ENCODE data around the gene TTC7B.

DNA sequence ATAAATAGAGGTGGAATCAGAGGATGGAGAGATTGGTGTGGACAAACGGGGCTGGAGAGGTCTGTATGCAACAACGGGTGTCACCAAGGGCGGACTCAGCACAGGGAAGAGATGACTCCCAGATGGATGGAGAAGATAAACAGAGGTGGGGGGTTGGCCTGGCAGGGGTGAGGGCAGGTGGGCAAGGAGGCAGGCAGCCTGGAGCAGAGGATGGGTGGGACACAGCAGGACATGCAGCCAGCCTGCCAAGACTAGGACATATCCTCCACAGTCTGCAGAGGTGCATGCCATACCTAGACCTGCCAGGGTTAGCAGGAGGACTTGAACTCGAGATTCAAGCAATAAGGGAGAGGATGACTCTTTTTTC, 56.2 kb downstream of the TTC7B start:
- TF ChIP-seq SMC3 (conservative IDR thresholded peaks at IDR 0.05; ENCODE audit: poor library complexity) (no peak), RAD21 (conservative IDR thresholded peaks at IDR 0.05) (no peak), MXI1 (conservative IDR thresholded peaks at IDR 0.05; ENCODE audit: poor library complexity, severe bottlenecking) (no peak), EZH2 (IDR thresholded peaks at IDR 0.05; ENCODE audit: borderline replicate concordance, insufficient read depth, low read length, poor library complexity, severe bottlenecking) (no peak), POLR2AphosphoS5 (IDR thresholded peaks at IDR 0.05) (no peak)
- TF ChIP-seq, protein P1, sequence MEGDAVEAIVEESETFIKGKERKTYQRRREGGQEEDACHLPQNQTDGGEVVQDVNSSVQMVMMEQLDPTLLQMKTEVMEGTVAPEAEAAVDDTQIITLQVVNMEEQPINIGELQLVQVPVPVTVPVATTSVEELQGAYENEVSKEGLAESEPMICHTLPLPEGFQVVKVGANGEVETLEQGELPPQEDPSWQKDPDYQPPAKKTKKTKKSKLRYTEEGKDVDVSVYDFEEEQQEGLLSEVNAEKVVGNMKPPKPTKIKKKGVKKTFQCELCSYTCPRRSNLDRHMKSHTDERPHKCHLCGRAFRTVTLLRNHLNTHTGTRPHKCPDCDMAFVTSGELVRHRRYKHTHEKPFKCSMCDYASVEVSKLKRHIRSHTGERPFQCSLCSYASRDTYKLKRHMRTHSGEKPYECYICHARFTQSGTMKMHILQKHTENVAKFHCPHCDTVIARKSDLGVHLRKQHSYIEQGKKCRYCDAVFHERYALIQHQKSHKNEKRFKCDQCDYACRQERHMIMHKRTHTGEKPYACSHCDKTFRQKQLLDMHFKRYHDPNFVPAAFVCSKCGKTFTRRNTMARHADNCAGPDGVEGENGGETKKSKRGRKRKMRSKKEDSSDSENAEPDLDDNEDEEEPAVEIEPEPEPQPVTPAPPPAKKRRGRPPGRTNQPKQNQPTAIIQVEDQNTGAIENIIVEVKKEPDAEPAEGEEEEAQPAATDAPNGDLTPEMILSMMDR (IDR thresholded peaks at IDR 0.05; ENCODE audit: poor library complexity, severe bottlenecking): no peak
